ENCODE results near the gene PELI2.

PELI2 gene

DNA sequence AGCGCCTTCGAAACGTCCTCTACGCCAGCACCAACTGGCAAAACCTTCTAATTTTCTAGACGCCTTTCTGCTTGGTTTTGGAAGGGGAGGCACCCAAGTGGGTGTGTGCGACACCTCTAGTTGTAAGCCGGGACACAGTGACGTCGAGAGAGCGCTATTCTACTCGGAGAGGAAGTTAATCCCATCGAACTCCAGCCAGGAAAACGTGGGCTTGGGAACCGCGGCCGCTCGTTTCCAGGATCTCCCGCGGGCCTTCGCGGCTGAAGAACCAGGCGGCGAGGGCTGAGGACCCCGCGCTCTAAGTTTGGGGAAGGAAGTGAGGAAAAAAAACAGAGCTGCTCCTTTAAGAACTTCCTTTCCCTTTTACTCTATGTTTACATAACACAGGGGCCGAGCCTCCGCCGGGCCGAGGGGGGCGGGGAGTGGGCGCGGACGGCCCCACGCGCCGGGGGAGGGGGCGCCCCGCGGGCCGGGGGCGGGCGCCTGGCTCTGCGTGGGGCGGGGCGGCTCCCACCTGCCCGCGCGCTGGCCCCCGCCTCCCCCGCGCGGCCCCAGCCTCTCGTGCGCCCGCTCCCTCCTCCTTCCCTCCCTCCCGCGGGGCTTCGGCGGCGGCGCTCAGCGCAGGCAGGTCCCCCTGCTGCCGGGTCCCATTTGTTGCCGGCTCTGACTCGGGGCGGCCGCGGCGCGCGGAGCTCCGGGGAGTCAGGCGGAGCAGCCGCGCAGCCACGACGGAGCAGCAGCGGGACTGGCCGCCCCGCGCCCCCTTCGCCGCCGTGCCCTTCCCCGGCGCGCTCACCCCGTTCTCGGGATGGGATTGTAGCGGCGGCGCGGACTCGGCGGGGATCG, at the start of gene PELI2:
Gene PELI2 (plus strand): TSS at position 647 of the 846 bp plus-strand sequence. CDS start 250 bp downstream, outside the sequence.
- no peak for FAIRE-seq

DNA sequence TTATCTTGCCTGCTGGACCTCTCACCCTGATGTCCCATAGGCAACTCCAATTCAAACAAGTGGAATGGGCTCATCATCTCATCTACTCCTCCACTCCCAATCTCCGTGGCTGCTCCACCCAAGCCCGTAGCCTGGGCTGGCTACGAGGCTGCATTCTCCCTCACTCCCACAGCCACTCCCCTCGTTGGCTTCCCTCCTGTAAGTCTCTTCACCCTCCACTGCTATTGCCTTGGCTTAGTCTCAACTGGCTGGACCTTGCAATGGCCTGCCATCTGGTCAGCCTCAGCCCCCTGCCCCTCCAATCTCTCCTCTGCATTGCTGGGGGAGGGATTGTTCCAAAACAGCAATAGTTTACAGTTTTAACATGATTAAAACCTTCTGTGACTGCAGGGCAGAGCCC, 44.4 kb upstream of the PELI2 start:
- no peak for FAIRE-seq

GRCh38 chr14:56075301-56075700, 42.9 kb upstream of the PELI2 start:
- FAIRE-seq = no peak

- no peak for FAIRE-seq
Measured at GRCh38 chr14:56081139-56081538, 37.1 kb upstream of the PELI2 start.

- FAIRE-seq = no peak
Measured at GRCh38 chr14:56082880-56083279, 35.3 kb upstream of the PELI2 start.

- FAIRE-seq = no peak
Measured at GRCh38 chr14:56085471-56085870, 32.7 kb upstream of the PELI2 start.

DNA sequence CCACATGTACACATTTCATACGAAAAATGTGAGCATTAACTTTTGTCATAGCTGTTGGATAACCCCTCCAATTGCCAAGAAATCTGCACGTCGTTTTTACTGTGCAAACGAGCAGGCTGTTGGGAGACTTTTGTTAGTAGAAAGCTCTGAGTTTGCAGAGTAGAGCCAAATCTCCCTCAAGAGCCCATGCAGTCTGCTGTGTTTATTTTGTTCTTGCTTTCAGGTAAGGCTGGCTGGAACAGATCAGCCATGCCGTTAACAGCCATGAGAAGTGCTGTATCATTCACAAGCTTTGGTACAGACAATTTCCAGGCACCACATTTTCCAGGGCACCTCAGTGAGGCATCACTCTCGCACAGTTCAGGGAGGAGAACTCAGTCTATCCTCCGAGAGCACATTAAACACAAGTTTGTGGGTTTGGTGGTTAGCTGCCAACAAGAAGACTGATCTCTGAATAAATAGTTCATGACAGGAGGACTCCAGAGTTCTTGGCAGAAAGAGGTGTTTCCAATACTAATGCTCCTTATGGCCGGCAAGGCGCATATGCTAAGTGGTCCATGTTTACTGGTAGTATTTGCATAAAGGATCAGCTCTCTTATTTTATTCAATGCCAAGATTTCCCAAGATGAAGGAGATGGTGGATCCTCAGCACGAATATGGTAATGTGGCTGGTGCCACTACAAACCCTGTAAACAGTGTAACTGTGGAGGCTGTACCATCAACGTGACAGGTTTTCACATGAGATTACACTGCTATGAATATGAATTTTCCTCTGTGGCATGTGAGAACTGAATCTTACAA, 30.3 kb upstream of the PELI2 start:
- no peak for FAIRE-seq

GRCh38 chr14:56088941-56089340, 29.3 kb upstream of the PELI2 start:
- no peak for FAIRE-seq

DNA sequence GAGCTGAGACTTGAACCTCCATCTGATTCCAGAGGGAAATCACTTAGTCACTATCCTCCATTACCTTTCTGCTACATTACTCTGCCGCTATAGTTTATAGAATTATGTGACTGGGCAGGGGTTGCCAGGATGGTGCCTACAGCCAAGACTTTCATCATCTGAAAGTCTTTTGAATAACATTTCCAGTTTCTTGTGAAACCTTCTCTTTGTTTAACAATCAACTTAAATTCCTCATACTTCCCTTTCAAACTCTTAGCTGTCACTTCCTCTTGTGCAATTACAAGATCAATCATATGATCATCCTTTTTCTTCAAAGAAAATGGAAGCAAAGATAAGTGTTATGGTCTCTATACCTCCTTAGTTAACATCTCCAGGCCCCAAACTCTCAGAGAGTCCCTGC, 25.4 kb upstream of the PELI2 start:
- no peak for FAIRE-seq

DNA sequence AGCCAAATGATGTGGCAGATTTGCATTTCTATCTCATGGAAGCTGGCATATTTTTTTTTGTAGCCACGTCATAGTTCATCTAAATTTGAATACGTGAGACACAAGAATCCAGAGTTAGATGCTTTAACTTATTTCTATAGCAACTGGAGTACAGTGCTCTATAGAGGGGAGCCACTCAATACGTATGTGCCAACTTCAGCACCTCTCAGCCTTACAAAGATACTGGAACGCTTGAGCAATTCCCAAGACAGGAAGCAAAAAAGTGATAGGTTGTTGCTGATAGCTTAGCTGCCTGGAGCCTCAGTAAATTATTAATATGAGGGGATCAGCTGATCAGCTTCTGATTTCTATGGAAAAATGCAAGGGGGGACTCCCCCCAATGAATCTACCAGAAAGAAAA, 24.1 kb upstream of the PELI2 start:
- no peak for FAIRE-seq

GRCh38 chr14:56098021-56098420, 20.2 kb upstream of the PELI2 start:
- no peak for FAIRE-seq

- FAIRE-seq = no peak
Measured at GRCh38 chr14:56099081-56099797, 19.0 kb upstream of the PELI2 start.

GRCh38 chr14:56100556-56100955, 17.7 kb upstream of the PELI2 start:
- no peak for FAIRE-seq

GRCh38 chr14:56102941-56103340, 15.3 kb upstream of the PELI2 start:
- no peak for FAIRE-seq

DNA sequence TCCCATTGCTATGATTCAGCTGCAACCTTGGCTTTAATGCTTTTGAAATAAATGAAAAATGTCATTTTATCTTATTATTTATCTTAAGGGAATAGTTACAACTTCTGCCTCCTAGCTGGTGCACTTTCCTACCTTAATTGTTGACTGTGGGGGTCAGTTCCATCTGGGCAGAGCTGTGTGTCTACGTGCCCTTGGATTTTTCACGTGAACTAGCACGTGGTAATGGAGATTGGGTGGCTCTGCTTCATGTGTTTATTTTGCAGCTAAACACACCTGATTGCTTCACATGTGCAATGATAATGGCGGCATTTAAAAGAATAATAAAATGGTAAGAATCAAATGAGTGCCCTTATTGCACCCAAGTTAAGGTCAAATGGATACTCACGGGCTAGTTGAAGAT, 10.6 kb upstream of the PELI2 start:
- FAIRE-seq = no peak

GRCh38 chr14:56108057-56108456, 10.2 kb upstream of the PELI2 start:
- FAIRE-seq = no peak

DNA sequence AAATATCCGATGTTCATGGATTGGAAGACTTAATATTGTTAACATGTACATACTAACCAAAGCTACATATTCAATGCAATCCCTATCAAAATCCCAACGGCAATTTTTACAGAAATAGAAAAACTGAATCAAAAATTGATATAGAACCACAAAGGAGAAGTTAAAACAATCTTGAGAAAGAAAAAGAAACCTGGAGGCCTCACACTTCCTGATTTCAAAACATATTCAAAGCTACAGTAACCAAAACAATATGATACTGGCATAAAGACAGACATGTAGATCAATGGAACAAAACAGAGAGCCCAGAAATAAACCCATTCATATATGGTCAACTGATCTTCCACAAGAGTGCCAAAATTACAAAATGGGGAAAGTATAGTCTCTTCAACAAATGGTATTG, 5.4 kb upstream of the PELI2 start:
- no peak for FAIRE-seq

- no peak for FAIRE-seq
Measured at GRCh38 chr14:56115334-56115870, 2.8 kb upstream of the PELI2 start.

GRCh38 chr14:56115976-56116893, 2.0 kb upstream of the PELI2 start:
- no peak for FAIRE-seq

DNA sequence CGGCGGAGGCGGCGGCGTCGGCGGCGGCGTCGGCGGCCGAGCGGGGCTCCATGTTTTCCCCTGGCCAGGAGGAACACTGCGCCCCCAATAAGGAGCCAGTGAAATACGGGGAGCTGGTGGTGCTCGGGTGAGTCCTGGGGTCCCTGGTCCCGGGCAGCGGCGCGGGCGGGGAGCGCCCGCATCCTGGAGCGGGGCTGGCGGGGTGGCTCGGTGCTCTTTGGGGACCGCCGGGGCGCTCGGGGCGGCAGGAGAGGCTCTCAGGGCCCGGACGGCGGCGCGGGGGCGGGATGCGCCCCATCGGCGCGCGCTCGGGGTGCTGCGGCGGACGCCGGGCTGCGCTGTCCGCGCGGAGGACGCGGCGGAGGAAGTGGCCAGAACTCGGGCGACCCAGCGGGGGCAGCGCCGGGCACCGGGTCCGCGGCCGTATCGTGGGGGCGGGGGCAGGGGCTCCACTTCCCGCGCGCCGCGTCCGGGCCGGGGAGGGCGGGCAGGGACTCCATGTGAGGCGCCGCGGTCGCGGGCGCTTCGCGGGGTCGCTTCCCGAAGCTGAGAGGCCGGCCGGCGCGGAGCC, 485 bp downstream of the PELI2 start:
- FAIRE-seq = no peak

GRCh38 chr14:56119201-56119981, 1.2 kb downstream of the PELI2 start:
- FAIRE-seq = no peak

All from islet of Langerhans (tissue), 1 donor.